Esophagus squamous epithelium (tissue), 5 donors: ENCODE results near the gene NOM1. TPM values are rescaled to one million over a fixed set of nuclear protein-coding genes. Genes with fewer than 3 reads are reported as not detected.
A peak's percentile ranks its signal among the peaks of the same experiment; 100 is the strongest.

Experiments used
- DNase-seq: peaks from one replicate; lab custom pipeline; 2025; lab: John Stamatoyannopoulos, UW
- H3K27ac ChIP-seq, 4 donors: fragments of 200-600 bp; sonication (generic); one replicate each; pipeline ENCODE4 v1.5.1; 2016 to 2019; ENCODE audit warnings: mild to moderate bottlenecking in 1 of 4
- H3K27me3 ChIP-seq, 4 donors: fragments of 200-600 bp; sonication (generic); 1 replicate in 3 of 4; 2 replicates in 1 of 4; pipeline versions ENCODE4 v1.5.1 to v1.6.0; 2017 to 2021; ENCODE audit warnings: antibody characterized with exemption in 1 of 4
- H3K36me3 ChIP-seq, 3 donors: fragments of 200-600 bp; sonication (generic); one replicate each; pipeline ENCODE4 v1.5.1; 2016 to 2019
- H3K4me1 ChIP-seq, 3 donors: fragments of 200-600 bp; sonication (generic); one replicate each; pipeline ENCODE4 v1.5.1; 2017 to 2019
- H3K4me3 ChIP-seq, 4 donors: fragments of 200-600 bp; sonication (generic); 1 replicate in 3 of 4; 2 replicates in 1 of 4; pipeline ENCODE4 v1.5.1; 2016 to 2019; ENCODE audit warnings: mild to moderate bottlenecking in 2 of 4, moderate library complexity in 1 of 4
- H3K9me3 ChIP-seq, 3 donors: fragments of 200-600 bp; sonication (generic); one replicate each; pipeline ENCODE4 v1.5.1; 2016 to 2019
- CTCF ChIP-seq, 6 experiments: fragments of 450-650 bp in 4 of 6; fragments of 200-600 bp in 2 of 6; sonication (generic) in 2 of 6; IDR thresholded peaks; one replicate each; pipeline ENCODE4 v1.5.1; 2016 to 2019; ENCODE audit warnings: antibody characterized with exemption in 6 of 6, mild to moderate bottlenecking in 4 of 6, moderate library complexity in 4 of 6
- POLR2A ChIP-seq, 4 donors: fragments of 450-650 bp; IDR thresholded peaks; one replicate each; pipeline ENCODE4 v1.6.1; 2017; ENCODE audit warnings: antibody characterized with exemption in 4 of 4, mild to moderate bottlenecking in 4 of 4, moderate library complexity in 3 of 4
- WGBS, 2 donors: methylation state at CpG; one replicate each; pipeline ENCODE4 v1.1.5; 2018; 5-methylcytosine and 5-hydroxymethylcytosine counted together
- intact Hi-C: fragments of 100-400 bp; cut with DNase I; formaldehyde crosslinking; loops from one replicate; pipeline ENCODE4 v1.15.0; 2022
- total RNA-seq, 4 donors: library from RNA; depleted of rRNA; stranded (reverse); fragments of >200 nt; gene quantifications; one replicate each; pipeline ENCODE4 v1.1.0, GENCODE V29; 2016
- donor health status: DM: yes; HTN: yes; CAD: no.

NOM1 gene
- total RNA-seq, 4 donors from 2014 or later: 4.6 to 26.9 (median 17.8) TPM

- no peak for DNase-seq
- no peaks in the 10 kb centered on the region for H3K9me3 ChIP-seq
- H3K4me3 ChIP-seq: peak overlapping the region; percentile 26 to 69 (median 48)
- peaks cover 11 to 45% (median 28%) of the 10 kb centered on the region in 3 donors for H3K4me1 ChIP-seq
- no peaks in the 10 kb centered on the region for H3K36me3 ChIP-seq
- WGBS, 2 donors: 35 to 44% methylated on average over 11 to 12 of the region's 57 CpGs
- intact Hi-C loops: no loop called here
- H3K27me3 ChIP-seq: peaks cover 26 to 99% (median 35%) of the 10 kb centered on the region in 4 donors
- no peak for TF ChIP-seq CTCF (IDR thresholded peaks at IDR 0.05)
- TF ChIP-seq POLR2A (IDR thresholded peaks at IDR 0.05): no peak
- no peak overlapping the region for H3K27ac ChIP-seq
These were observed 49.8 kb downstream of the NOM1 start for GRCh38 chr7:156998988-156999957.

DNA sequence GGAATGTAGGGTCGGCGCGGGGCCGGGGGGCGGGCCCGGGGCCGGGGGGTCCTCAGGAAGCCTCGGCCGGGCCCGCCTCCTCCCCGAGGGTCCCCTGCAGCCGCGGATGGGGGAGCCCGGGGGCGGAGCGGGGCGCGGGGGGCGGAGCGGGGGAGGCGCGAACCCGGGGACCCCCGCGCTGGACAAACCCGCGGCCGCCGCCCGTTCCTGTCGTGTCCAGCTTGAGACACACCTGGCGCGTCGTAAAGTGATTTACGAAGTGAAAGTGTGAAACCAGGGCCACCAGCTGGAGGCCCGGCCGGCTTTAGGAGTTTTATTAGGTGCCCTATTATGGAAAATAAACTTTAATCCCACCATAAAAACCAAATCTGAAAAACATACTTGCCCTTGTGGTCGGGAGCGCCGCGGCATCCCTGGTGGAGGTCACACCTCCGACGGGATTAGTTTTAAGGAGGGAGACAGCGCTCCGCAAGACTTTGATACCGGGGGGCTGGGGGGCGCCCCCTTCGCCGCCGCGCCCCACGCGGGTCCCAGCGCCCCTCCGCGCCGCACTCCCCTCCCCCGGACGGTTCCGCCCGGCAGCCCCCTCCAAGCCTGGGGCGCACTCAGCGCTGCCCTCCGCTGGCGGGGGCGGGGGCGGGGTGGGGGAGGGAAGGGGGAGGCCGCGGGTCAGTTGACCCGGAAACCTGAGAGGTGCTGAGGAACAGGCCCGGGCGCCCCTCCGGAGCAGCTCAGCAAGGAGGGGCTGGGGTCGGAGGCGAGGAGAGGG, 50.6 kb downstream of the NOM1 start:
- DNase-seq: no peak
- H3K27me3 ChIP-seq: peaks cover 26 to 100% (median 43%) of the 10 kb centered on the region in 4 donors
- H3K27ac ChIP-seq: no peak overlapping the region
- intact Hi-C loops: no loop called here
- TF ChIP-seq POLR2A (IDR thresholded peaks at IDR 0.05) (no peak), CTCF (IDR thresholded peaks at IDR 0.05) (no peak)
- no peaks in the 10 kb centered on the region for H3K9me3 ChIP-seq
- WGBS, 2 donors: 0 to 2% methylated on average over 15 to 20 of the region's 75 CpGs
- peak overlapping the region; percentile 26 to 69 (median 48) for H3K4me3 ChIP-seq
- H3K4me1 ChIP-seq: peaks cover 11 to 54% (median 35%) of the 10 kb centered on the region in 3 donors
- H3K36me3 ChIP-seq: no peaks in the 10 kb centered on the region

DNA sequence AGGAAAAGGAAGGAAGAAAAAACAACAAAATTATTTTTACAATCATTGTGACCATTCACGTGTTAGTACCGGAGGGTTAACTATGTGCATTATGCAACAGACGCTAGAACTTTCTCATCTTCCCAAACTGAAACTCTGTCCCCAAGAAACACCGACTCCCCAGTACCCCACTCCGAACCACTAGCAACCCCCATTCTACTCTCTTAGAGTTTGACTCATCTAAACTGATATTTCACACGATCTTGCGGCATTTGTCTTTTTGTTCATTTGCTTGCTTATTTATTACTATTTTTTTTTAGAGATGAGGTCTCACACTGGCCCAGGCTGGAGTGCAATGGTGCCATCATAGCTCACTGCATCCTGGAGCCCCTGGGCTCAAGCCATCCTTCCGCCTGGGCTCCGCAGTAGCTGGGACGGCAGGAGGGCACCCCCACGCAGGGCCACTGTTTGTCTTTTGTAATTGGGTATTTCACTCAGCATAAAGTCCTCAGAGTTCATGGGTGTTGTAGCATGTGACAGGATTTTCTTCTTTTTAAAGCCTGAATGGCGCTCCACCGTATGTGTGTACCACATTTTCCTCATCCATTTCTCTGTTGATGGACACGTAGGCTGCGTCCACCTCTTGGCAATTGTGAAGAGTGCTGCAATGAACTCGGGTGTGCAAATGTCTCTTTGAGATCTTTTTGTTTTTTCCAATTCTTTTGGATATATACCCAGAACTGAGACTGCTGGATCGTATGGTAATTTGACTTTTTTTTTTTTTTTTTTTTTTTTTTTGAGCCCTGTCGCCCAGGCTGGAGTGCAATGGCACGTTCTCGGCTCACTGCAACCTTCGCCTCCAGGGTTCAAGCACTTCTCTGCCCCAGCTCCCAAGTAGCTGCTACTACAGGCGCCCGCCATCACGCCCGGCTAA, 51.5 kb downstream of the NOM1 start:
- TF ChIP-seq POLR2A (IDR thresholded peaks at IDR 0.05) (no peak), CTCF (IDR thresholded peaks at IDR 0.05) (no peak)
- Histone ChIP-seq H3K27ac (no peak overlapping the region), H3K36me3 (no peaks in the 10 kb centered on the region), H3K9me3 (no peaks in the 10 kb centered on the region), H3K4me3 (peak overlapping the region in 3 of 4 donors; percentile 35 to 69 (median 61)), H3K4me1 (peaks cover 15 to 63% (median 42%) of the 10 kb centered on the region in 3 donors), H3K27me3 (peaks cover 26 to 100% (median 45%) of the 10 kb centered on the region in 4 donors)
- no peak for DNase-seq
- 29 to 35% methylated on average over 19 to 25 of the region's 25 CpGs for WGBS, 2 donors
- intact Hi-C loops: no loop called here

DNA sequence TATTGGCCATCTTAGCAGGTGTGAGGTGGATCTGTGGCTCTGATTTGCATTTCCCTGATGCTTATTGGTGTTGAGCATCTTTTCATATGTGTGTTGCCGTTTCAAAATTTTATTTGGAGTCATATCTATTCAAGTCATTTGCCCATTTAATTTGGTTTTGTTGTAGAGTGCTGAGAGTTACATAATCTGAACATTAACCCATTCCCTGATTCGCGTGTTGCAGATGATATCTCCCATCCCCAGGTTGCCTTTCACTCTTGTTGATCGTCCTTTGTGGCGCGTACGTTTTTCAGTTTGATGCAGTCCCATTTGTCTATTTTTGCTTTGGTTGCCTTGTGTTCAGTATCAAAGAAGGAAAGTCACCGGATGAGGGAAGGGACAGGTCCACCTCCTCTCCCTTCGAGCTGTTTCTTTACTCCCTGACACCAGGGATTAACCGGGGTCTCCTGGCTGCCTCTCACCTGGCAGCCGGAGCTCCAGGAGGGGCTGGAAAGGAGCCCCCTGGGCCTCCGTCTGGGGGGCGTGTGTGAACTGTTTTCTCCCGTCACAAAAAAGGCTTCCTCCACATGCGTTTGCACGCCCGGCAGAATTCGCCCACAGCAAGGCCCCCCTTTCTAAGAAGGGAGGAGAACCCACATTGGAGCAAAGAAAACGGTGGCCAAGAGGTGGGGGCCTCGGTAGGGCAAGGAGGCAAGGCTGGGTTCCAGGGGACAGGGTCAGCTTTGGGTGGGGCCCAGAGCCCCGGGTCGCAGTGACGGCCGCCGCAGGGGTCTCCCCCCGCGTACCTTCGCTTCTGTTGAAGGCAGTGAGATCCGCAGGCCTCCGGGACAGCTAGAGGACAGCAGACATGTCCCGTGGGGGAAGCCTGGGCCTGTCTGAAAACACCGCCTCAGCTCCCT, 52.7 kb downstream of the NOM1 start:
- no peak overlapping the region for H3K27ac ChIP-seq
- TF ChIP-seq POLR2A (IDR thresholded peaks at IDR 0.05) (no peak), CTCF (IDR thresholded peaks at IDR 0.05) (no peak)
- H3K27me3 ChIP-seq: peaks cover 26 to 100% (median 50%) of the 10 kb centered on the region in 4 donors
- no peaks in the 10 kb centered on the region for H3K36me3 ChIP-seq
- intact Hi-C loops: no loop called here
- no peak for DNase-seq
- no peaks in the 10 kb centered on the region for H3K9me3 ChIP-seq
- peaks cover 15 to 66% (median 42%) of the 10 kb centered on the region in 3 donors for H3K4me1 ChIP-seq
- H3K4me3 ChIP-seq: no peak overlapping the region
- 14 to 28% methylated on average over 12 to 19 of the region's 32 CpGs for WGBS, 2 donors
